Measurements from ENCODE around the gene UGT1A3. TPM values are rescaled to one million over a fixed set of nuclear protein-coding genes. Genes with fewer than 3 reads are reported as not detected.

Gene UGT1A3
- total RNA-seq, 2 experiments from 2014 or later, result not detected

DNA sequence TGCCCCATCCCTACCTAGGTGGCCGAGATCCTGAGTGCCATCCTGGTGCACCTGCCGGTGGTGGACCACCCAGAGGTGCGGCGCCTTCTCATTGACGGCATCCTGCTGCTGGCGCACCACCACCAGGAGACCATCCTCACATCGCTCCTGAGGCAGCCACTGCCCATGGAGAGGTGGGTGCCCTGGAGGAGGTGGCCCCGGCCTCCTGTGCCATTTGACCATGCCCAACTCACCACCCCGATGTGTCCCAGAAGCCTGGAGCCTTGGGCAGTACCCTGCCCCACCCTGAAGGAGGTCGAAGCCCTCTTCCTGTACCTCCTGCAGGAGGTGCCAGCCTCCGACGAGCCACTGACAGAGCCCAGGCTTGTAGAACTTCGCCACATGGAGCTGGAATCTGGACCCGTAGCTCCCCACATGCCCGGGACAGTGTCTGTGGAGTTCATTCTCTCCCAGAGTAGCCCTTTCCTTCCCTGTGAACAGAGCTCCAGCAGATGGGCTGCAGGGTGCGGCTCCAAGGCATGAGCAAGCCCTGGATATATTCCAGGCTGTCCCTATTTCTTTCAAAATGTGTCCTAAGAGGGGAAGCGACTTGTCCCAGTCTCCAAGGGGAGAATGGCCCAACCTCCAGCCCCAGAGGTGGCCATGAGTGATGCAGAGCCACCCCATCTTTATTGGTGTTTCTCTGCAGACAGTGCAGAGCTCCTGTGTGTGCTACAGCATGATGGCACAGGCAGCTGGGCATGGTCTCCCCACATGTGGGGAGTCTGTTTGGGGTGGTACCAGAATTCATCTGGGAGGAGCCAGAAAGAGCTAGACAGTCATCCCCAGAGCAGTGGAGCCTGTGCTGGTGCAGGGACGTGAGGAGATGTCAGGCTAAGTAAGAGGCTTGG lies 91.3 kb downstream of the UGT1A3 start:
- DNase-seq, result no peak
- Mint-ChIP-seq H3K27me3 (peaks cover 10% of the 10 kb centered on the region), H3K9me3 (no peaks in the 10 kb centered on the region), H3K36me3 (no peaks in the 10 kb centered on the region), H3K27ac (no peak overlapping the region), H3K4me1 (peaks cover 2% of the 10 kb centered on the region), H3K4me3 (no peak overlapping the region)

GRCh38 chr2:233820774-233821105 lies 91.9 kb downstream of the UGT1A3 start:
- Mint-ChIP-seq H3K4me1 (peaks cover 2% of the 10 kb centered on the region), H3K36me3 (no peaks in the 10 kb centered on the region), H3K9me3 (no peaks in the 10 kb centered on the region), H3K27ac (no peak overlapping the region), H3K4me3 (no peak overlapping the region), H3K27me3 (peaks cover 9% of the 10 kb centered on the region)
- no peak for DNase-seq

- H3K36me3 Mint-ChIP-seq, result no peaks in the 10 kb centered on the region
- DNase-seq, result no peak
Observed at GRCh38 chr2:233821196-233821595, 92.4 kb downstream of the UGT1A3 start.

DNA sequence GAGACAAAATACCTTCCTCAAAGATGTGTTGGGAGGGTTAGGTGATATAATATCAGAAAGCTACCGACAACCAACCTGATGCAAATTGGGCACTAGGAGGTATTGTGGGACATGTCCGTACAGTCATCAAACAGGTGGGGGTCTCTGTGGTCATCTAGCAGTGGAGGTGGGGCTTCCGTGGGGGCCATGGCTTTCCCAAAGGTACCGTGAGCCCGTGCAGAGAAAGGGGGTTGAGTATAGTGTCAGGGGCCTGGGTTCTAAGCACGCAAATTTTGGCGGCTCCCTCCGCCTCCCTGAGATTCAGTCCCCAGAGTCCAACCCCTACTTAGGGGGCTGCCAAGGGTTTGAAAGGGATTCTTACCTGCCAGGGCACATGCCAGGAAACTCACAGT lies 92.9 kb downstream of the UGT1A3 start:
- Mint-ChIP-seq H3K9me3 (no peaks in the 10 kb centered on the region), H3K36me3 (no peaks in the 10 kb centered on the region), H3K4me3 (no peak overlapping the region), H3K27me3 (peaks cover 9% of the 10 kb centered on the region), H3K27ac (no peak overlapping the region), H3K4me1 (peaks cover 2% of the 10 kb centered on the region)
- DNase-seq, result no peak

More at GRCh38 chr2:233821196-233821595, 92.4 kb downstream of the UGT1A3 start:
- peaks cover 2% of the 10 kb centered on the region for H3K4me1 Mint-ChIP-seq
- H3K27ac Mint-ChIP-seq, result no peak overlapping the region
- H3K4me3 Mint-ChIP-seq, result no peak overlapping the region
- peaks cover 9% of the 10 kb centered on the region for H3K27me3 Mint-ChIP-seq
- H3K9me3 Mint-ChIP-seq, result no peaks in the 10 kb centered on the region

- peaks cover under 1% of the 10 kb centered on the region for H3K4me1 Mint-ChIP-seq
- H3K27ac Mint-ChIP-seq, result no peak overlapping the region
- H3K9me3 Mint-ChIP-seq, result no peaks in the 10 kb centered on the region
- peaks cover 7% of the 10 kb centered on the region for H3K27me3 Mint-ChIP-seq
- no peak for DNase-seq
- no peak overlapping the region for H3K4me3 Mint-ChIP-seq
- H3K36me3 Mint-ChIP-seq, result no peaks in the 10 kb centered on the region
Observed at GRCh38 chr2:233822101-233822771, 93.4 kb downstream of the UGT1A3 start.

Other genes with a start within 250 kb of the UGT1A3 start
- gene USP40, start 162.3 kb upstream of the UGT1A3 start, total RNA-seq, result 10 to 100 TPM; 16.0 to 17.7 TPM
- gene UGT1A8, start 111.4 kb upstream of the UGT1A3 start, total RNA-seq, result not detected
- not detected for gene UGT1A10, start 92.6 kb upstream of the UGT1A3 start, total RNA-seq
- not detected for gene UGT1A9, start 57.1 kb upstream of the UGT1A3 start, total RNA-seq
- gene UGT1A7, start 47.1 kb upstream of the UGT1A3 start, total RNA-seq, result not detected
- not detected for gene UGT1A6, start 36.2 kb upstream of the UGT1A3 start, total RNA-seq
- gene UGT1A5, start 16.1 kb upstream of the UGT1A3 start, total RNA-seq, result not detected
- gene UGT1A4, start 10.3 kb upstream of the UGT1A3 start, total RNA-seq, result not detected
- not detected for gene UGT1A1, start 31.2 kb downstream of the UGT1A3 start, total RNA-seq
- gene MROH2A, start 49.3 kb downstream of the UGT1A3 start, total RNA-seq, result not detected
- 10 to 100 TPM; 68.4 to 78.1 TPM for gene HJURP, start 125.5 kb downstream of the UGT1A3 start, total RNA-seq
- not detected for gene TRPM8, start 188.3 kb downstream of the UGT1A3 start, total RNA-seq